Stimulated activated CD4-positive, alpha-beta T cell treated with anti-CD3 and anti-CD28 coated beads, Interleukin-2, amount 100 ng/mL, for 4 hours (primary cell): ENCODE measurements around the gene TMCC3.

ENCODE experiments used
- DNase-seq: peaks from one replicate; pipeline ENCODE4 v3.0.0-alpha.2; 2020; ENCODE audit warnings: low read depth

TMCC3 gene

DNA sequence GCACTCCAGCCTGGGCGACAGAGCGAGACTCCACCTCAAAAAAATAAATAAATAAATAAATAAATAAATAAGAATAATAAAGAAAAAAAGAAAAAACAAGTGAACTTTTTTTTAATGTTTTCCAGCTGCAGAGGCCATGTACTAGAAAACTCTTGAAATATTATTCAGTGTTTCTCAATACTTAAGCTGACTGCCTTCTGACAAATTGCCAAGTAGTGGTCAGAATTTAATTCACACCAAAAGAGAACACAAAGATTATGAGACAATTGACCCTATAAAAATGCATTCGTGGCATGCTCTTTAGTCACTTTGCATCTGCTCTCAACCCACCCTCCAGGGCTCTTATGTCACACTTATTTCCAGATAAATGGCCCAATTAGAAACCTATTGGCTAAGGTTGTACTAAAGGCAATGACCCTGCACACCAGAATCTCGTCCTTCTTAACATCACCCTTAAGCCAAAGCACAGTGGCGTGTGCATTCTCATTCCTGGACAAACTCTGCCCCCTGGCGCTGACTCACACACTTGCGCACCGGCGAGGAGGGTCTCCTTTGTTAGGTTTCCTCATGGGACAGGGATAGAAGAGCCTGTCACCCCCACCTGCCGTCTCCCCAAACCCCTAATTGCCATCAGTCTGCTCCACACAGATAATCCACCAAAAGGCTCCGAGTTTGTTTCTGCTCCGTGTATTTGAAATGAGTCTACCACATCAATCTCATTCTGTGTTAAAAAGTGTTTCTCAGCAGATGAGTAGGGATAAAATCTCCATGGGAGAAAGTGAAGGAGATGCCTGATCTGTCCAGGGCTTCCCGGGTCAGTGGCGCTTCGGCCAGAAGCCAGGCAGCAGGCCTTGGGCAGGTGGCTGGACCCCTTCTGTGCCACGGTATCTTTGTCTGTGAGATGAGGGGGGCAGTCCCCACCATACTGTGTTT, 117.6 kb downstream of the TMCC3 start:
- DNase-seq: peak; percentile 54

DNA sequence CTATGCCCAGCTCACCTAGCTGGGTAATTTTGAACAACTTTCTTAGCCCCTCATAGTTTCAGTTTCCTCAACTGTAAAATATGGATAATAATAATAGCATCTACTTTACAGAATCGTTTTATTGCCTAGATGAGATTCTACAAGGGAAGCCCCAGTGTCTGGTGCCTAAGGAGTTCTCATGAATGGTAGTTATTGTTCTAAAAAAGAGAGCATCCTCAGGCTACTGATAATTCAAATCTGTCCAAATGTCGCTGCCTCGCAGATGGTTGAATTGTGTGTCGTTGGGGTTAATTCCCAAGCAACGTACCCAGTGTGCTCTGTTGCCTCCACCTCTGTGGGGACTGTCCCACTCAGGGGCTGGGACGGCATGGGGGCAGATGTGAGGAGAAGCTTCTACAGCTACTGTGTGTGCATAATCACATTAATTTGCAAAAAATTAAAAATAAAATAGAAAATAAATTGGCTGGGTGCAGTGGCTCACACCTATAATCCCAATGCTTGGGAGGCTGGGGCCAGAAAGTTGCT, 119.1 kb downstream of the TMCC3 start:
- DNase-seq: no peak

GRCh38 chr12:94525951-94526350, 124.4 kb downstream of the TMCC3 start:
- DNase-seq: no peak
